ENCODE measurements around the gene ACR. TPM values are rescaled to one million over a fixed set of nuclear protein-coding genes. Genes with fewer than 3 reads are reported as not detected.

ACR gene
- total and polyA plus RNA-seq, 2 of the 13 experiments (the other 11 are each of a cell fraction or from before 2014, with no cell fraction given) = 0.15 TPM; not detected in 1

- TF ChIP-seq ZNF329 (CRISPR knock-in tag; IDR thresholded peaks at IDR 0.05; ENCODE audit: low read depth) (no peak), ZKSCAN8 (CRISPR knock-in tag; IDR thresholded peaks at IDR 0.05; ENCODE audit: borderline replicate concordance) (no peak), ZNF879 (CRISPR knock-in tag; IDR thresholded peaks at IDR 0.05) (no peak), CCDC6 (CRISPR knock-in tag; IDR thresholded peaks at IDR 0.05) (no peak), KIAA2018 (CRISPR knock-in tag; IDR thresholded peaks at IDR 0.05; ENCODE audit: borderline replicate concordance) (no peak)
Observed at GRCh38 chr22:50705851-50706351, 32.1 kb upstream of the ACR start (continued).

Data from HepG2 (cell line).